ENCODE measurements around the gene ABHD5.

ABHD5 gene

GRCh38 chr3:43726521-43726920 lies 35.8 kb downstream of the ABHD5 start:
- DNase-seq = no peak

DNA sequence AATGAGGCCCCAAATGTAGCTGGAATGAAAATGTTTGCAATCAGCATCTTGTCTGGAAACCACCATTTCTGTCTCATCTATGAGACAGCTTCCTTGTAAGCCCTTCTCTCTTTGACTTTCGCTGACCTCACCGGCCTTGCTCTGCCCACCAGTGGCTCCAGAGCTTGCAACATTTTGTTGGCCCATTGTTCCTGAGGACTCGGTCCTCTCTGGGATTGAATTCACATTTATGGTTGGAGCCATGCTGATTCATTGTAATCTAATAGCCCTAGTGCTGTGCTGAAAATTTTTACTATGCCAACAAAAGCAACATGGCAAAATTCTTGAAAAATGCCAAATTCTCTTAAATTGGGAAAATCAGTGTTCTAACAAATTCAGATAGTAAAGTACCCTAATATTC lies 37.2 kb downstream of the ABHD5 start:
- DNase-seq = no peak

GRCh38 chr3:43728476-43728875 lies 37.7 kb downstream of the ABHD5 start:
- DNase-seq = no peak

DNA sequence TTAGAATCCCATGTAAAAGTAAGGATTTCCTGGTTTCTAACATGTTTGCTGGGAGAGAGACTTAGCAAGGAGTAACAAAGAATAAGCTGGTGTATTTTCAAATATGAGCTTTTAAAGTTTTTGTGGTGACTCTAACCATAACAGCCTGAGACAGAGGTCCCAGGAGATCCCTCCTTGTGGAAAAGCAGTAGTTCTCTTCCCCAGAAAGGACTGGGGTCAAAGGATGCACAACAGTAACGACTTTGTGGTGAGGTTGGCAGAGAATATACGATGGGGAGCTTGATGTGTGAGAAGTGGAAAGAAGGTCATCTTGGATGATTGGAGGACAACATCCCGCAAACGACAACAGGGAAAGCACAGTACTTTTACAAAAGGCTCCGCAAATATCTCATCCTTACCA lies 38.2 kb downstream of the ABHD5 start:
- no peak for DNase-seq

DNA sequence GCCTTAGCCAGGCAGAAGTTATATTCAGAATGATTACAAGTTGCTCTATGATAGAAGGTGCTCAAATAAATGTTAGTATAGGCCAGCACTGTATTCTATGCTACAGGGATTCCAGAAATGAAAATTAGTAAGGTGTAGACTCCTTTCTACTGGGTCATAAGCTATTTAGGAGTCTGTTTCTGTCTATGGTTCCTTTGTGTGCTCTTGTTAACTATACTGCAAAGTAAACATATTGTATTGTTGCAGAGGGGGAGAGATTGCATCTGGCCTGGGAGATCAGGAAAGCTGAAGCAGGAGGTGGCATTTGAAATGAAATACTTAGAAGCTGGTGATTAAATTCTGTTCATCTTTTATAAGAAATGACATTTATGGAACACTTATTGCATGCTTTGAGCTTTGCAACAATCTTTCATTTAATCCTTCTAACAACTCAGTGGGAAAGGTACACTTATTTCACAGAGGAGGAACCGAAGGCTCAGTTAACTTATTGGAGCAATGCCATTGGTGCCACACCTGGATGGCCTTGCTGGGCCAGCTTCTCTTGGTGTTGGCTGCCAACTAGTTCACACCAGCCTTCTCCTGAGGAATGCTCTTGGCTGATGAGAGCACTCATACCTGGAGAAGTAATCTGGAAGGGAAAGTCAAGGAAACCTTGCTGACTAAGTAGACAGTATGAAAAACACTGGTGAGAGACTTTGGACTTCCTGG lies 39.1 kb downstream of the ABHD5 start:
- DNase-seq = no peak

DNA sequence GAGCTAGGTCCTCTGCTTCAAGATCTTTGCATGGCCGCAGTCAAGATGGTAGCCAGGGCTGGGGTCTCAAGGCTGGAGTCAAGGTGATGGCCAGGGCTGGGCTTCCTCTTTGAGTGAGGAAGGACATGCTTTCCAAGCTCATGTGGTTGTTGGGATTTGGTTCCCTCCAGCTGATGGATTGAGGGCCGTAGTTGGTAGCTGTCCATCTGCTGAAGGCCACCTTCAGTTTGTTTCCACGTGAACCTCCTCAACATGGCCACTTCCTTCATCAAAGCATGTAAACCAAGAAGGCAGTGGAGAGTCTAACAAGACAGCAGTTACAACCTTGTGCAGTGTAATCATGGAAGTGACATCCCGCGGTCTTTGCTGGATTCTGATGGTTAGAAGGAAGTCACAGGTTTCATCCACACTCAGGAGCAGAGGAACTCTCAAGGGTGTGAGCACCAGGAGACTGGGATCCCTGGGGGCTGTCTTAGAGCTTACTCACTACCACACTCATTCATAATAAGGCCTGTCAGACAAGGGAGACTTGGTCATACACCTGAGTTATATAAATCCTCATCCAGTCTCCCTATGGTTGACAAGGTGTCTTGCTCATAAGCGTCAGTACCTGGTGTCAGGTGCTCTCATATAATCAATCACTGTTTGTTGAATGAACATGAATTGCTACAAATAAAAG lies 42.1 kb downstream of the ABHD5 start:
- DNase-seq = no peak

DNA sequence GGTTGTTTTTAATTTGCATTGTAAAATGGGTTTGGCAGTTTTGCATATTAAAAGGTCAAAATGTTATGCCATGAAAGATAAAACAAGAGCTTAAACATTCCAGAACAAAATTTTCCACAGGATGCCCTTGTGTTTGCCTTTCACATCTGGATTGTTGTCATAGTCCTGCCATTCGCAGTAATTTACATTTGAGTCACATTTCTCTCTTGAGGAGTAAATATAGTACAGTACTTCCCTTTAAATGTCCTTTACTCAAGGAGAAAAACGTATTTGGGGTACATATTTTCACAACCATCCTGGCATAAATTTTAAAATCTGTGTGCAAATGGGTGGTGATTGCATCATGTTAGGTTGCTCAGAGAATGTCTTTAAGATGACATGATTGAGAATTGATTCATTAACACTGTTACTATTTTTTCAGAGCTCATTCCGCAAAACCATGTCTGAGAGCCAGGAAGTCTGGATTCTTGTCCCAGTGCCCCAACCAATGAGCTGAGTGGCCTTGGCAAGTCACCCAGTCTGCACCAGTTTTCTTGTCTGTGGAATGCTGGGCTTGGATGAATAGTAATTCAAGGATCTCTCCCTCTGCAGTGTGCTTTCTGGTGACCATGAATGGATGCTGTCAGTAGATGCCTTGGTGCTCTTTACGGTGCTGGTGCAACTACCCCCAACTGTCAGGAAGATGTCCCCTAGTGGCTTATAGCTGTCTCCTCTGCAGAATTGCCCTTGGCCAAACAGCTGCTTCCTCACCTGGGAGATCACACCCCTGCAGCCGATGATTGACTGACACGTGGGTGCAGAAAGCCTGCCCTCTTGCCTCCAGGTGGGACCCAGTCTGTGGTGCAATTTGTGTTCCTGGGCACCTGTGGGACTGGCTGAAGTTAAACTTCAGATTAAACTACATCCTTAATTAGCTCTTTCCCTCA lies 43.0 kb downstream of the ABHD5 start:
- DNase-seq = no peak

DNA sequence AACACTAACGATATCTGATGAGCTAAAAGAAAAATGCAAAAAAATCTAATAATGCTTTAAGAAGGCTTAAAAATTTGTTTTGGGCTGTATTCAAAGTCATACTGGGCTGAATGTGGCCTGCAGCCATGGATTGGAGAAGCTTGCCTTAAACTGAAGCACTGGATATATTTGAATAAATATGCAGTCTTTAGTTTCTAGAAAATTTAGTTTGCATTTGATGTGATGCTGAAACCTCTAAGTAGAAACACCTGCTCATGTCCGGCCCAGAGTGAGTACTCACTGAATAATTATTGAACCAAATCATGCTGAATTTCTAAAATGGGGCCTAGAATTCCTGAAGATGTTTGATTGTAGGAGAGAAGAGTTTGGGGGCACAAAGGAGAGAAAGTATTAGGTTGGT lies 43.9 kb downstream of the ABHD5 start:
- no peak for DNase-seq

DNA sequence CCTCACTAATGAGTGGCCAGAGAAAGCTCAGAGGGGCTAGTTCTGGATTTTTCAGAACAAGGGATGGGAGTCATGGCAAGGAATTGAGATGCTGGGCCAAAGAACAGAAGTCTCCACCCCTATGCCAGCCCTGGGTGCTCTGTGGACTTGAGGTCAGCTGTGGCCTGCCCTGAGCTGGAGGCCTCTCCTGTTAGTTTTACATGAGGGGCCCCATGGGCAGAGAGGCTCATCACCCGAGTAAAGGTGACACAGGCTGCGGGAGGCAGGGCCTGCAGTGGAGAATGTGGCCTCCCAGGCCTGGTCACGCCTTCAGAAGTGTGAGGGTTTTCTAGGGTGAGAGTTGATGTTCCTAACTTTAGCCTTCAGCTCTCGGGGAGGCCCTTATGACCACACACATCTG lies 44.9 kb downstream of the ABHD5 start:
- DNase-seq = no peak

- no peak for DNase-seq
Measured at GRCh38 chr3:43736558-43737440, 46.1 kb downstream of the ABHD5 start.

DNA sequence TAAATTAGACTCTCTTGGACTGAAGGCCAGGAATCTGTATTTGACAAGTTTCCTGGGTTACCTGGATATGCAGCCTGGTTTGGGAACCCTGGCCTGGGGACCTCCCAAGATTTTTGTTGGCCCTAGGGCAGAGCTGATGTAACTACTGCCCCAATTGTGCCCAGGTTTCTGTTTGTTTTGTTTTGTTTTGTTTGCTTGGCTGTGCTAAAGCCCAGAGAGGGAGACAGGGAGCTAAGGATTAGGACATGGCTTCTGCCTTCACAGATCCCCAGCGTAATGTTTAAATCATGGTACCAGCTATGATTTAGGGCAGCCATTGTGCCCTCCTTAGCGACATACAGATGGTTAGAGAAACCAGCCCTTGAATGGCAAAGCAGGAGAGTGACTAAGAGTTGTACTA lies 47.6 kb downstream of the ABHD5 start:
- no peak for DNase-seq

DNA sequence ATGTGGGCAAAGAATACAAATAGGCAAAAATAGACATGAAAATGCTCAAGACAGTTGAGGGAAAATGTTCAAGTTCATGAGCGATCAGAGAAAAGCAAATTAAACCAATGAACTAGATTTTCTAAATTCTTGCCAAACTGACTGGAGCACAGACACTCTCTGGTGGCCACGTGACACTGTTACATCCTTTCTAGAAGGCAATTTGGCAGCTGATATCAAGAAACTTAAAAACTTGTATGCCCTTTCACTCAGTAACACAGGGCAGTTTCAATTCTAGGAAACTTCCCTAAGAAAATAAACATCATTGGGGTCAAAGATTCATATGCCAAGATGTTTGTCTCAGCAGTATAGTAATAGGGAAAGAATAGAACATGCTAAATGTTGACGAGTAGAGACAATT lies 52.2 kb downstream of the ABHD5 start:
- DNase-seq = no peak

DNA sequence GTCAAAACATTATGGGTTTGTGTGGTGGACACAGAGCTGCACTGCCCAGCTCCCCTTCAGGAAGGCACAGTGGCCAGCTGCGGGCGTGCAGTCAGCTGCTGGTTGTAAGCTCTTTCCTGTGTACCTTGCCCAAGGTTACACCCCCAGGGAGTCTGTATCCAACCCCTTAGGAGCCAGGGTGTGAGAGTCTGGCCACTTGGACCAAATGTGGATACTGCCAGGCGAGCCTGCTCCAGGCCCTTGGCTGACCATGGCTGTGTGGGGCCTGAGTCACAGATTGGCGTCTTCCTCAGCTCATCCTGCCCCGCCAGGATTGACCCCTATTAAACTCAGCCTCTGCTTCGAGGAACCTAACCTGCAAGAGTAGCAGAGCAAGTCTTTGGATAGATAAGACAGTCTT lies 56.9 kb downstream of the ABHD5 start:
- DNase-seq = no peak

GRCh38 chr3:43748179-43748578 lies 57.4 kb downstream of the ABHD5 start:
- no peak for DNase-seq

GRCh38 chr3:43748645-43749044 lies 57.9 kb downstream of the ABHD5 start:
- no peak for DNase-seq

DNA sequence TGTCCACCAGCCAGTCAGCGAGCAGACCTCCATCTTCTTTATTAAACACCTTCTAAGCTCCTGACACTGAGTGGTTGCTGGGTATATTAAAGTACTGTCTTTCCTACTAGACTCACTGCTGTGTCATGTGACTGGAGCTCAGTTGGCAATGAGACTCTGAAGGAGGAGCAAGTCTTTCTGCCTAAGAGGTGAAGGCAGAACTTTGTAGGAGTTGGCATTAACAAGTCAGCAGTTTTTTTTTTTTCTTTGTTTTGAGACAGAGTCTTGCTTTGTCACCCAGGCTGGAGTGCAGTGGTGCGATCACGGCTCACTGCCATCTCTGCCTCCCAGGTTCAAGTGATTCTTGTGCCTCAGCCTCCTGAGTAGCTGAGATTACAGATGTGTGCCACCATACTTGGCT lies 62.2 kb downstream of the ABHD5 start:
- DNase-seq = no peak

DNA sequence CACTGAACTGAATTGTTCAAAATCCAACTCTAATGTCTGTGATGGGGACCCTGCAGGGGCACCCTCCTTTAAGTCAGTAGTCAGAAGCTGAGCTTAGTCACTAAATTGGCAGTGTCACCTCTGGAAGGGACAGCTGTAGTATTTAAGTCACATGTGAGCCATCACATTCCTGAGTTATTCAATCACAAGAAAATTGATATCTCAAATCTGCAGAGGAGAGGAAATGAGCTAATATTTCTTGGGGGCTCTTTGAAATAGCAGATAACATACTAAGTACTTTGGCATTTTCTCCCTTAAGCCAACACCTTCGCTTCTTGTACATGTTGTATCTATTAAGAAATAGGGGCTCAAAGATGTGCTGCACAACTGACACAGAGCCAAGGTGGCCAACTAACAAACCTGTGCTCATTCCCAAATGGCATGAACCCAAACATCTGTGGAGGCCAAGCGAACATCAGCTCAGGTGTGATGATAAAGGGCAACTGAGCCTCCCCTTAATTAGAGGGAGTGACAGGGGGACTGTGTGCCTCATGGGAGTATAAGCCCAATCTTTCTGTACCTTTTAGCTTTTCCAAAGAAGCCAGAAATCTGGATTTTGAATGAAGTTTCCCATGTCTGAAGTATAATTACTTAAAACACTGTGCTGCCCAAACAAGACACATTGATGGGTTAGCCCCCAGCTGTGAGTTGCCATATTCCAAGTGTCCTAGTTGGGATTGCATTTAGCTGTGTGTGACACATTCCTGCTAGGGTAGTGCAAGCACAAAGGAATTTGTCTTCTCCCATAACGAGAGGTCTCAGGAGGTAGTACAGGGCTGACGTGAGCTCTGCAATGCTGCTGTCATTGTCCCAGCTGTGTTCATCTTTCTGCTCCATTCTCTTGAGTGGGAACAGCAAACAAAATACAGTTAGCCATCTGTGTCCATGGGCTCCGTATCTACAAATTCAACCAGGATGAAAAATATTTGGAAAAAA lies 63.3 kb downstream of the ABHD5 start:
- no peak for DNase-seq

GRCh38 chr3:43755516-43756200 lies 64.9 kb downstream of the ABHD5 start:
- DNase-seq = no peak

GRCh38 chr3:43757666-43758321 lies 67.1 kb downstream of the ABHD5 start:
- no peak for DNase-seq

DNA sequence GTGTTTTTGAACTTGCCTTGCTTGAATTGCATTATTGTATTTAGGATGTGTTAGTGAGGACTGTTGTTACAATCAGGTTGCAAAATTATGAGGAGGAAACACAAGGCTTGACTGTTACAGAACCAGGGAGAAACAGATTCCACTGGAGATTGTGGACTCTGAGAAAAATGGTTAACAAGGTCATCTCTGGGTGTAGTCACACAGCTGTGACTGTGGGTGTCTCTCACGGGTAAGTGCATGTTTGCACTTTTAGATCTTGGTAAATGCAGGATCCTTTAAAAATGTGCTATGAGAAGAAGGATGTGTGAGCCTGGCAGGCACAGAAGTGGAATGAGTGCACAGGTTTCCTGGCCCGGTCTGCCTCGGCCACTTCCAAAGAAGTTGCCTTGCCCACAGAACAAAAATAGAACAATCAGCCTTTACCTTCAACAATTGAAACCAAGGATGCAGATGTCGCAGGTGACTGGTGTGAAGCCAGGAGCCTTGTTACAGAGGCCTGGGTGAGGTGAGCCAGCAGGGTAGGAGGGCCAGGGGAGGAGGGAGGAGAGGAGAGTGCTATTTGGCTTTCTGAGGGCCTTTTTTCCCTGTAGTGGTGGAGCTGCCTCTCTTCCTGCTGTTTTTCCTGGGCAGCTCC lies 68.0 kb downstream of the ABHD5 start:
- DNase-seq = no peak

Data from cerebellar nuclear complex (tissue), 1 donor.